Transverse colon (tissue), 4 donors: ENCODE measurements around the gene CAND2. TPM values are rescaled to one million over a fixed set of nuclear protein-coding genes. Genes with fewer than 3 reads are reported as not detected.
A peak's percentile ranks its signal among the peaks of the same experiment; 100 is the strongest.

ENCODE experiments used
- DNase-seq: peaks from one replicate; pipeline ENCODE4 v3.0.0-alpha.2; 2019
- H3K27ac ChIP-seq, 4 donors: fragments of 200-600 bp; sonication (generic); 2 replicates each; pipeline ENCODE4 v1.5.1; 2016 to 2018; ENCODE audit warnings: inconsistent platforms in 4 of 4
- H3K27me3 ChIP-seq: fragments of 200-600 bp; sonication (generic); 2 replicates; pipeline ENCODE4 v1.5.1; 2017; ENCODE audit warnings: inconsistent platforms
- H3K36me3 ChIP-seq, 4 donors: fragments of 200-600 bp; sonication (generic); 2 replicates each; pipeline ENCODE4 v1.5.1; 2017 to 2019; ENCODE audit warnings: inconsistent platforms in 4 of 4
- H3K4me1 ChIP-seq, 4 donors: fragments of 200-600 bp; sonication (generic); 2 replicates each; pipeline ENCODE4 v1.5.1; 2017 to 2020; ENCODE audit warnings: inconsistent platforms in 4 of 4
- H3K4me3 ChIP-seq, 4 donors: fragments of 200-600 bp; sonication (generic); 1 replicate in 1 of 4; 2 replicates in 3 of 4; pipeline versions ENCODE4 v1.5.1 to v1.6.1; 2017 to 2019; ENCODE audit warnings: inconsistent platforms in 4 of 4
- H3K9me3 ChIP-seq, 2 donors: fragments of 200-600 bp; sonication (generic); 2 replicates each; pipeline ENCODE4 v1.5.1; 2017 to 2019; ENCODE audit warnings: inconsistent platforms in 2 of 2
- EP300 ChIP-seq: sonication (generic); formaldehyde crosslinking; IDR thresholded peaks from one replicate; pipeline ENCODE4 v1.6.1; 2017; ENCODE audit warnings: antibody characterized with exemption, low read depth
- POLR2A ChIP-seq: fragments of 450-650 bp; IDR thresholded peaks from one replicate; pipeline ENCODE4 v1.6.1; 2016; ENCODE audit warnings: antibody characterized with exemption, mild to moderate bottlenecking, moderate library complexity
- POLR2AphosphoS5 ChIP-seq, 3 donors: sonication (generic); formaldehyde crosslinking; IDR thresholded peaks; one replicate each; pipeline ENCODE4 v1.6.1; 2016; ENCODE audit warnings: antibody characterized with exemption in 3 of 3
- WGBS, 2 donors: methylation state at CpG; one replicate each; pipeline ENCODE4 v1.1.5; 2018; ENCODE audit warnings: low coverage in 1 of 2; 5-methylcytosine and 5-hydroxymethylcytosine counted together
- in situ Hi-C, 4 donors: fragments of 200-750 bp; cut with MboI; loops; one replicate each; pipeline versions ENCODE4 v1.15.0 to v1.15.1; 2017; ENCODE audit warnings: low sequenced_read_pairs in 3 of 4, low pct_ligation_motif_present in 1 of 4, low pct_unique_long_range_greater_than_20kb in 1 of 4
- intact Hi-C: fragments of 100-400 bp; cut with DNase I; formaldehyde crosslinking; loops from one replicate; pipeline ENCODE4 v1.15.1; 2023; ENCODE audit warnings: low total_unique reads
- total RNA-seq, 4 donors: library from RNA; depleted of rRNA; stranded (reverse); fragments of >200 nt; gene quantifications; one replicate each; pipeline ENCODE4 v1.1.0, GENCODE V29; 2016
- TF ChIP-seq, protein P1 (sequence below), 5 experiments: fragments of 200-600 bp in 3 of 5; fragments of 450-650 bp in 2 of 5; sonication (generic) in 3 of 5; IDR thresholded peaks; 1 replicate in 2 of 5; 2 replicates in 3 of 5; pipeline ENCODE4 v1.5.1; 2016 to 2017; ENCODE audit warnings: antibody characterized with exemption in 5 of 5, inconsistent platforms in 3 of 5, mild to moderate bottlenecking in 2 of 5, moderate library complexity in 1 of 5

CAND2 gene
- 10 to 100 TPM in 2 of 4 donors, 1 to 10 TPM in 2; 2.7 to 18.3 (median 9.7) TPM for total RNA-seq

DNA sequence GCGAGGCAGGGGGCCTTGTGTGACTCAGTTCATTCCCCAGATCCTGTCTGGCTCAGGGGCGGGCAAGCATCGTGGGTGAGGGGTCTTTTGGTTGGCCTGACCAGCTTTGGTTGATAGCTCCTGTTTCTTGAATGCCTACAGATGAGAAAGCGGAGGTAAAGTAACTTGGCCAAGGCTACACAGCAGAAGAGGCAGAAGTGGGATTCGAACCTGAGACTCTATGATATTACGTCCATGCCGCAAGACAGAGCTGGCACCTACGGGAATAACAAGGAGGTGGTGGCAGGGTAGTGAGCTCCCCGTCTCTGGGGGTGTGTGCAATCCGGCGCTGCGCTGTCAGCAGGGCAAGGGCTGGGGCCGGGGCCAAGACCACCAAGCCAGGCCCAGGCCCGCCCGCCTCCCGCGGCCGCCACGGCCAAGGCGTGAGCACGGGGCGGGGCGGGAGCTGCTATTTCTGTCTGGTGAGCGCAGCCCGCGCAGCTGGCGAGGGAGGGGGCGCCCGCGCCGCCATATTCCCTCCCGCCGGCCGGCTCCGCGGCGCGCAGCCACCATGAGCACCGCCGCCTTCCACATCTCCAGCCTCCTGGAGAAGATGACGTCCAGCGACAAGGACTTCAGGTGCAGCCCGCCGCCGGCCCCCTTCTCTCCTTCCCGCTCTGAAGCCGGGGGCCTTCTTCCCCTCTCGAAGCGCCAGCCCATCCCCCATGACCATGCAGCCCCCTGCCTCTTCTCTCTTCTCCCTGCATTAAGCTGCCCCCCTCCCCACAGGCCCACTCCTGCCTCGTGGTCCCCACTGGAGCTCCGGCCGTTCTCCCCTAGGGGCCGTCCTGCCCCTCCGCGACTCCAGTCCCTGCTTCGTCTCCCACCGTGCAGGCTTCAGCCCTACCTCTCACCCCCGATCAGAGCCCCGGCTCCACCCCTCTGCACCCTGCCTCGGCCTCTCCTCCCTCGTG, at the start of gene CAND2:
Gene CAND2 (plus strand): TSS at position 510 of the 953 bp plus-strand sequence. CDS start 41 bp downstream, at position 551.
- WGBS, 2 donors = 0 to 14% methylated on average over 3 to 60 of the region's 61 CpGs
- intact Hi-C loops = no loop called here
- Histone ChIP-seq H3K4me3 (peak within 1 kb of the TSS; percentile 44 to 61 (median 48)), H3K27ac (peak within 1 kb of the TSS; percentile 76 to 91 (median 82)), H3K4me1 (peaks cover 0 to 12% (median 9%) of the 10 kb centered on the region in 4 donors), H3K36me3 (no peaks in the 10 kb centered on the region), H3K9me3 (no peaks in the 10 kb centered on the region), H3K27me3 (peaks cover 13% of the 10 kb centered on the region)
- TF ChIP-seq, protein P1, sequence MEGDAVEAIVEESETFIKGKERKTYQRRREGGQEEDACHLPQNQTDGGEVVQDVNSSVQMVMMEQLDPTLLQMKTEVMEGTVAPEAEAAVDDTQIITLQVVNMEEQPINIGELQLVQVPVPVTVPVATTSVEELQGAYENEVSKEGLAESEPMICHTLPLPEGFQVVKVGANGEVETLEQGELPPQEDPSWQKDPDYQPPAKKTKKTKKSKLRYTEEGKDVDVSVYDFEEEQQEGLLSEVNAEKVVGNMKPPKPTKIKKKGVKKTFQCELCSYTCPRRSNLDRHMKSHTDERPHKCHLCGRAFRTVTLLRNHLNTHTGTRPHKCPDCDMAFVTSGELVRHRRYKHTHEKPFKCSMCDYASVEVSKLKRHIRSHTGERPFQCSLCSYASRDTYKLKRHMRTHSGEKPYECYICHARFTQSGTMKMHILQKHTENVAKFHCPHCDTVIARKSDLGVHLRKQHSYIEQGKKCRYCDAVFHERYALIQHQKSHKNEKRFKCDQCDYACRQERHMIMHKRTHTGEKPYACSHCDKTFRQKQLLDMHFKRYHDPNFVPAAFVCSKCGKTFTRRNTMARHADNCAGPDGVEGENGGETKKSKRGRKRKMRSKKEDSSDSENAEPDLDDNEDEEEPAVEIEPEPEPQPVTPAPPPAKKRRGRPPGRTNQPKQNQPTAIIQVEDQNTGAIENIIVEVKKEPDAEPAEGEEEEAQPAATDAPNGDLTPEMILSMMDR (IDR thresholded peaks at IDR 0.05) = no peak
- peak in 1 of 3 donors; percentile 56 for TF ChIP-seq POLR2AphosphoS5 (IDR thresholded peaks at IDR 0.05)
- in situ Hi-C loops = no loop called here
- DNase-seq = peak; percentile 56

DNA sequence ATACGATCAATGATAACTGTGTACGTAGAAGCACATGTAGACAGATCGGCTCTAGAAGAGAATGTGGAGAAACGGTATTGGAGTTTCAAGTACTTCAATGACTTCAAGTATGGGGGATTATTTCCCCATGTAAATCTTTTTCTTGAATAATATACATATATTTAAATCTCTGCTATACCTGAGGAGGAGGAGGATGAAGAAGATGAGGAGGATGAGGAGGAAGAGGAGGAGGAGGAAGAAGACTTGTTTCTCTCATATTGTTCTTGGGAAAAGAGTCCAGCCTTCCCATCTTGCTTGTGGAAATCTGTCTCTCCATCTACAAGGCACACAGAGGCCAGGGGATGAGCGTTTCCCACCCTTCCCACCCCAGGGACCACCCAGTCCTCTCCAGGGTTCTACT, 48.0 kb upstream of the CAND2 start:
- in situ Hi-C loops (no loop called here), intact Hi-C loops (no loop called here)
- 89 to 94% methylated on average over 4 to 5 of the region's 5 CpGs for WGBS, 2 donors
- no peak for DNase-seq
- no peak for TF ChIP-seq EP300
- TF ChIP-seq POLR2AphosphoS5 (IDR thresholded peaks at IDR 0.05) = no peak
- TF ChIP-seq POLR2A = no peak
- TF ChIP-seq, protein P1 (IDR thresholded peaks at IDR 0.05) = no peak
- Histone ChIP-seq H3K9me3 (no peaks in the 10 kb centered on the region), H3K36me3 (no peaks in the 10 kb centered on the region), H3K27me3 (no peaks in the 10 kb centered on the region), H3K4me3 (no peak overlapping the region), H3K4me1 (no peaks in the 10 kb centered on the region), H3K27ac (no peak overlapping the region)

DNA sequence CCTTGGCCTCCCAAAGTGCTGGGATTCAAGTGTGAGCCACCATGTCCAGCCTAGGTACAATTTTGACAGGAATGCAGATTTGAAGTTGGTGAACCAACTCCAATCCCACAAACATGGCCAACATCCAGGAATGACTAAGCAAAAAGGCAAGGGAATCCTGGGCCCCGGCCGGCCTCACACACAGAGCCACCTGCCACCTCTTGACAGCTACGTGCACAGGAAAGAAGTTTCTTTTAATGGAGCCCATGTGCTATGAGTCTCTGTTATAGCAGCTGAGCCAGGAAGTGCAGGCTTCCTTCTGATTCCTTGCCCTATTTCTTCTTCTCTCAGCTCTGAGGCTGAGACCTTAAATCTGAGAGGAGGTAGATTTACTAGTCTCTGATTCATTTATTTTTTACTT, 46.3 kb upstream of the CAND2 start:
- intact Hi-C loops (no loop called here), in situ Hi-C loops (no loop called here)
- TF ChIP-seq, protein P1 (IDR thresholded peaks at IDR 0.05) = no peak
- TF ChIP-seq EP300 (no peak), POLR2A (no peak), POLR2AphosphoS5 (IDR thresholded peaks at IDR 0.05) (no peak)
- Histone ChIP-seq H3K27ac (no peak overlapping the region), H3K4me3 (no peak overlapping the region), H3K36me3 (no peaks in the 10 kb centered on the region), H3K27me3 (no peaks in the 10 kb centered on the region), H3K9me3 (no peaks in the 10 kb centered on the region), H3K4me1 (no peaks in the 10 kb centered on the region)
- 20% methylated on average over 3 of the region's 3 CpGs; no CpG with 5 or more reads in 1 of the 2 donors for WGBS, 2 donors
- peak; percentile 11 for DNase-seq

DNA sequence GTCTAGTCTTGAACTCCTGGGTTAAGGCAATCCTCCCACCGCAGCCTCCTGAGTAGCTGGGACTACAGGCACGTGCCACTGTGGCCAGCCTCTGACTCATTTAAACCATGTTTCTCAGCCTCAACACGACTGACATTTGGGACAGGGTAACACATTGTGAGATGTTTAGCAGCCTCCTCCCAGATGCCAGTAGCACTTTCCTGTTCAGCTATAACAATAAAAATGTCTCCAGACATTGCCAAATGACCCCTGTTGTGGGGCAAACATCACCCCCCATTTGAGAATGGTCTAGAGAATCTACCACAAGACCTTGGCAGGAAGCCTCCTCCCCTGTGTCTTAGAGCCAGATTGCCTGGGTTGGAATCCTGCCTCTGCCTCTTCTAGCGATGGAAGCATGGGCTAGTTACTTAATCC, 45.8 kb upstream of the CAND2 start:
- in situ Hi-C loops = no loop called here
- WGBS, 2 donors = 67% methylated on average over 4 of the region's 4 CpGs; no CpG with 5 or more reads in 1 of the 2 donors
- Histone ChIP-seq H3K4me1 (no peaks in the 10 kb centered on the region), H3K9me3 (no peaks in the 10 kb centered on the region), H3K4me3 (no peak overlapping the region), H3K27ac (no peak overlapping the region), H3K36me3 (no peaks in the 10 kb centered on the region), H3K27me3 (no peaks in the 10 kb centered on the region)
- no peak for DNase-seq
- intact Hi-C loops = no loop called here
- TF ChIP-seq, protein P1 (IDR thresholded peaks at IDR 0.05) = no peak
- TF ChIP-seq POLR2AphosphoS5 (IDR thresholded peaks at IDR 0.05) (no peak), POLR2A (no peak), EP300 (no peak)
